ENCODE measurements around the gene LIPG.

LIPG gene

DNA sequence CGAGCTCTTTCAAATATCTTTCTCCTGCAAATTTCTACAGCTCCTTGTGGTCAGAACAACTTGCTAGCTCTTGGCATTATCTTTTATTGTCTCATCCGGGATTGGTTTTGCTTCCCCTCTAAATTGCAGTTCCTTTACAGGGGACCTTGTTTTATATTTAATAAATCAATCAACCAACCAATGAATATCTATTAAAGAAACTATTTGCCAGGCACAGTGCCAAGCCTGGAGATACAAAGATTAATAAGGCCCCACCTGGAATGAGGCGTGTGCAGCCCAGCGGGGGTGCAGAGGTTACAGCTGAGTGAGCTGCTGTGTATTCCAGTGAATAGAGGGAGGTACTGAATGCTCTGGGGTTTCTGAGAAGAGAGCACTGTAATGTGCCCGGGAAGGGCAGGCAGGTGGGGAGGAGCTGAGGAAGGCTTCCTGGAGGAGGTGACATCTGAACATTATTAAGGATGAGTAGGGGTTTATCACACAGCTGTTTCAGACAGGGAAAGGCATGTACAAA lies 51.8 kb downstream of the LIPG start:
- peak; percentile 24 for DNase-seq

DNA sequence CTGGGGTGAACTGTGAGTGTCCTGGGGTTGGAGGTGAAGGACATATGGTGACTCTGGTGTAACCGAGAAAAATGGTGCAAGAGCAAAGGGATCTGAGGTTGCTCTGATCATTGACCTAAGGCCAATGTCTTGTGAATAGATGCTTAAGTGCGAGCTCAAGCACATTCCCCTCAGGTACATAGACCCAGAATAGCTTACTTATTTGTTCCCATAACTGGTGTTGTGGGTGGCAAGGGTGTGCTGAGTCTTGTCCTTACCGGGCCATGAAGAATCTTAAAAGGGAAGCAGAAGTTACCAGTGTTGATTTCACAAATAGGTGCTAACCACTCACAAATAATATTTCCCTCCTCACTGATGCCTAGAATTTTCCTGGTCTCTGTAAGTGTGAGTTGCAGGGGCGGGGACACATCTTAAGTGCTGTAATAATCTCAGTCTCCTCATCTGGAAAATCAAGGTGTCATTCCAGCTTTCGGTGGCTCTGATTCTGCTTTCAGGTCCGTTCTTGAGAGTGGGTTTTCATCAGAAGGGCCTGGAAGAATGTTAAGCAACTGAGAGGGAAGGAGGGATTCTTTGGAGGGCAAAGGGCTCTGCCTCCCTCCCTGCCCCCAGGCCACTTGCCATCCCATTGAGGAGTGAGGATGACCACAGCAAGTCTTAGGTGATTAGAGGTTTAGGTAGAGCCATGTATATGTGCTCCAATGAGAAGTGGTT lies 54.9 kb downstream of the LIPG start:
- no peak for DNase-seq

DNA sequence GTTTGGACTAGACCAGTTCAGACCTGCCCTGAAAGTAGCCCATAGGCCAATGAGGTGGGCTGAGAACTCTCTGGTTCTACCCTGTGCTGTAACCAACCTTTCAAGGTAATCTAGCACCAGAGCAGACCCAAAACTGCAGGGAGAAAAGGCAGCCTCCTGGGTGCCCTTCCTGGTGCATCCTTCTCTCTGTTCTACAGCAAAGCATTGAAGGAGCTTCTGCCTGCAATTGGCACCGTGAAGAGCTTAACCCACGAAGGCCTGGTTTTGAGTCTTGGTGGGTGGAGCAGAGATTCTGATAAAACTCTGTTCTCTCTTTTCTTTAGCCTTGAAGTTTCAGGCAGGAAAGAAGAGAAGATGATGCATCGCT lies 55.5 kb downstream of the LIPG start:
- DNase-seq = no peak

DNA sequence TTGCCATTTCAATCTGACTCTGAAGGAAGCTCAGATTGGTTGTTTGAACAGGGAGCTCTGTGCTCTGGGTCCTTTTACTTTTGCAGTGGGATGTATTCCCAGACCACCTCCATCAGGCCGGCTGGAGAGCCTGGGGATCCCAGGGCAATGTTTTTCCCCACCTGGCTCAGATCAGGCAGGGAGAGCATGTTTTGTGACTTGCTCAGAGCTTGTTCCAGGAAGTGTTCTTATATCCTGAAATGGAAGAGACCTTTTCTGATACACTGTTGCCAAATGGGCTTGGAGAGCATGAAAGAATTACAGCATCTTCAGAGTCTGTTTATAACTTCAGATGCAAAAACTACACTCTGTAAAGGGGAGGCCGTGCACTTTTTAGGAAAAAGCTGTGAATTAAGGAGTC lies 56.0 kb downstream of the LIPG start:
- no peak for DNase-seq

DNA sequence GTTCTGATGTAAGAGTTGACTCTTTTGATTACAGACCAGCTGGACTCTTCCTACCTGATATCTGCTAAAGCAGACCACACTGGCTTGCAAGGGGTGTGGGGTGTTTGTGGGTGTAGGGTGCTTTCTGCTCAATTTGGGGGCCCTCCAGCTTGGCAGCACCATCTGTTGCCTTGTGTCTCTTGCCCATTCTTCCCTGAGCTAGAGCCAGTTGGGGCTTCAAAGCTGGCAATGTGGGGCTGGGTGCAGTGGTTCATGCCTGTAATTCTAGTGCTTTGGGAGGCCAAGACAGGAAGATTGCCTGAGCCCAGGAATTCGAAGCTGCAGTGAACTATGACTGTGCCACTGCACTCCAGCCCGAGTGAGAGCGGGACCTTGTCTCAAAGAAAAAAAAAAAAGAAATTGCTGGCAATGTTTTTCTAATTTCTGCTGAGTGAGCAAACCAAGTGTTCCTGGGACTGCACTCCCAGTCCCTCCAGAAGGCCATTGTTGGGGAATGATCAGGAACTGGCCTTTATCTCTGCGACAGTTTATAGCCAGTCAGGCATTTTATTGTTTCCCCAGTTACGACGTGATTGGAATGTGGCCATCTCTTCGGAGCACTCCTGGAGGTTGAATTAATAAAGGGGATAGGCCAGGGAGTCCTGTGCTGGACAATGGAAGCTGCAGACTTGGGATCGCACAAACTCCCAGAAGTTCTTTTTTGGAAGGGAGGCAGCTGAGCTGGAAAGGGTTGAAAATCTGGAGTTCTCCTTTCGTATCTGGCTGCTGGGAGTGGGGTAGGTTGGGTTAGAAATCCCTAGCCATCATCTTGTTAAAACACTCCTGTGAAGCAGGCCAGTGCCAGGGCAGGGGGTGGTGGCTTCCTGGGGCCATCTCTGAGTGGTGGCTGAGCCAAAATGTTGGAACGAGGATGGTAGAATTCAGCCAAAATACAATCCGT lies 57.2 kb downstream of the LIPG start:
- DNase-seq = no peak

DNA sequence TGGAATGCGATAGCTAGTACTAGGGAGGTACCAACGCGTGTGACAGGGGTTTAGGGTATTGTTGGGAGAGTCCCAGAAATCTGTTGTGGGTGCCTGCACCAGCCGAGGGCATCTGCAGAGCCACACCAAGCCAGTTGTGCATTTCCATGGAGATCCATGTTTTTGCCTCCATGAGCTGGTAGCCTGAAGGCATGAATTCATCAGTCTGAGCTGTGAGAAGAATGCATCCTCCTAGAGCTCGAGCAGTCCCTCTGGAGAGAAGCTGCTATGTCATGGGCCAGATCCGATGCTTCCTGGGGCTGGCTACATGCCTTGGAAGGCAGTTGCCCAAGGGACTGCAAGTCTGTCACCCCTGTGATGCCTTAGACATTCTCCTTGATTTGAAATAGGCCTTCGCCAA lies 57.9 kb downstream of the LIPG start:
- DNase-seq = no peak

DNA sequence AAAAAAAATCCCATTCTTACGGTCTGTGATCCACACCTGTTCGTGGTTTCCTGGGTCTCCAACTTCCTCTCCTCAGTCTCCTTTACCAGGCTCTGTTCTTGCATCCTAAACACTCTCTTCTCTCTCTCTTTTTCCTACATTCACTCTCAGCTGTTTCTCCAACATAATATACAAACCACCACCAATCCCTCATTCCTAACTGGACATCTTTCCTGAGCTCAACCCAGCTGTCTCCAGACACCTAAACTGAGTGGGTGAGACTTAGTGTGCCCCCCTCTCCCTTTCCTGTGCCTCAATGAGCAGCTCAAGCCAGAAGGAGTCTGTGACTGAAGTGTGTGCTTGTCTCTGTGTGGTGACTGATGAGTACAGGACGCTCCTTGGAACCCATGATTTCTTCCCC lies 59.4 kb downstream of the LIPG start:
- no peak for DNase-seq

DNA sequence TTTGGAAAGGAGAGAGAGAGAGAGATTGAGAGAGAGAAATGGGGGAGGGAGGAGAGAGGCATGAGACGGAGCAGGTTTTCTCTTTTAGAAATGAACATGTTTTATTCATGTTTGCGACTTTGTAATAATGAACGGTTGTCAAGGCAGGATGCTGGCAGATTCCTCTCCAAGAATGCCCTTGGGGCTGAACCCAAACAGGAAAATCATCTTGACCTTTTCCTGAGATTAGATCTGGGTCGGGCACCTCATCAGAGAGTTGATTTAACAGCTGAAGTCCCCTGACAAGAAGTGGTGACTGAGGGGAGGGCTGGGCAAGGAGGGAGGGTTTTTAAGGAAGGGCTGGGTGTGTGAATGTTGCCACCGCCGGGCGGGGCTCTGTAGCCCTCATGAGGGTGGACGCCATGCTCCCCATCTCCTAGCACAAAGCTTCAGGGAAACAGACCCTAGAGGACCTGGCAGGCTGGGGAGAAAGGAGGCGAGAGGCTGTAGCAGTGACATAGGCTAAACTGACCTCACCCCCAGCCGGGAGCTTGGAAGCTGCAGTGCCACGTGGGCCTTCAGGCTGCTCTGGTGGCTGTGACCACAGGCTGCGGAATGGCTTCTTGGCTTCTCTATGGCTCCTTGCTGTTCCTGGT lies 60.0 kb downstream of the LIPG start:
- DNase-seq = no peak

DNA sequence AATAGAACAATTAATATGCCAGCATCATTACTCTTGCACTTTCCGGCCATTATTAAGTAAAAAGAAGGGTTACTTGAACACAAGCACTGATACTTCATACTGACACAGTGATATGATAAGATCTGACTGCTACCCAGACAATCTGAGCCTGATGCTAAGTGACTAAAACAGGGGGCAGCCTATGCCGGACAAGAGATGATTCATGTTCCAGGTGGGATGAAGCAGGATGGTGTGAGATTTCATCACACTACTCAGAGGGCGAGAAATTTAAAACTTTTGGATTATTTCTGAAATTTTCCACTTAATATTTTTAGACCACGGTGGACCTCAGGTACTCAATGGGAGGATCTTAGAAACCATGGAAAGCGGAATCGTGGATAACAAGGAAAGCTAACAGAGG lies 61.7 kb downstream of the LIPG start:
- DNase-seq = no peak

DNA sequence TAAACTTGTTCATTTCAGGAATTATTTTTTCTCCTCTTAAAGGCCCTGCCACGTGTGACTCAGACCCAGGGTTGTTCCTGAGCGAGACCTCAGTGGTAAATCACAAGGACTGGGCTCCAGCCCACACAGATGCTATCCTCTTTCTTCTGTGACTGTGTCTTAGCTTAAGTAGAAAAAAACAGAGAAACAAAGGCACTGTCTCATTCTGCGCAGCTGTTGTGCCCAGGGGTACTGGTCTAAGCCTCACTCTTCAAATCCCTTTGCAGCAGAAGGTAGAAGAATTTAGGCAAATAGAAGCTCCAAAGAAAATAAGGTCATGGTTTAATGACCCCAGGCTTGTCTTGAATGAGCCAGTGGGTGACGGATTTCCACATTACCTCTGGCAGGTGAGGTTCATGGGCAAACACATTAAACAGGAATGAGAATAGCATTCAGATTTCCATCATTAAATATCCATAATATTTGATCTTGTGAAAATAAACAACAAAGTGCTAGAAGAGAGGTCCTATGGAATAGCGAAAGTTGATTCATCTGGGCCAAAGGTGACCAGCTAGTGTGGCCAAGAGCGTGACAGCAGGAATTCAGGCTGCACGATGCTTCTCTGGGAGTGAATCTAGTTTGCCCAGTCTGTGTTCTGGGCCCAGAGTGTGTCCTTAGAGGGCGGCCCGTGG lies 63.3 kb downstream of the LIPG start:
- no peak for DNase-seq

DNA sequence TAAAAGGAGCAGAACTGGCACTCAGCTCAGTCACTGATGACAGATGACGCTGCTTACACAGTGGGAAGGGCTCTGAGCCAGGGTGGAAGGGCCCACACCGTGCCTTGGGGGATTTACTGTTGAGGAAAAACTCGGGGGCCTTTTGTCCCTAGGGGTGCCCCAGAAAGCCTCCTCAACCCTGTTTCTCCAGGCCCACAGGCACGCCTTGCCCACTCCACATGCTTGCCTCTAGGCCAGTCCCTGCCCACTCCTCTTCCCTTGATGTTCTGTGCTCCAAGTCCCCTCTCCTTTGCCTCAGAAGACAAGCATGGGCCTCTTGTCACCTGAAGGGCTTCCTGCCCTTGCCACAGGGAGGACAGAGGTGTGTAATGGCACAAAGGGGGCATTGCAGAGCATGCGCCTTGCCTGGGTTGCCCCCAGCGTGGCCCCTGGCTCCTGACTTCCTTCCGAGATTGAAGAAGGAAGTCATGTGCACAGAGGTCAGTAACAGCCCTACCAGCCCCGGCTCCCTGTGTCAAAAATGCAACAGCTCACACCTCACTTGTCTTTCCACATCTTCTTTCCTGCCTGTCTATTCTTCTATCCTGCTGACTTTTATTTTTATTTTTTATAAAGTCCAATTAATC lies 65.1 kb downstream of the LIPG start:
- DNase-seq = no peak

DNA sequence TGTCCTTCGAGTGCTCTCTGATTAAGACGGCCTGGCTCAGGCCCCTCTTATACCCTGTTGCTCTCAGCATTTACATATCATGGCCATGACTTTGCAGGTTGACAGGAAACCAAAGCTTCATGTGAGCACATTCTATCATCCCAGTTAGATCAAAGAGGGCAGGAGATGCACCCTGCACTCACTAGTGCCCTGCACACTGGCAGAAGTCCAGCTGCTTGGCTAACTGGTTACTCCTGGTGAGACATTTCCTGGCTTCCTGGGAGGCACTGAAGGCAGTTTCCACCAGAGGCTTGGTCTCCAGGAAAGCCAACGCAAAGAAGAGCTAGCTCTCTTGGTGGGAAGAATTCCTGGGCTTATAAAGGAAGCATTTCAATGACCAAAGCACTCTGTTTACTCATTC lies 66.3 kb downstream of the LIPG start:
- no peak for DNase-seq

DNA sequence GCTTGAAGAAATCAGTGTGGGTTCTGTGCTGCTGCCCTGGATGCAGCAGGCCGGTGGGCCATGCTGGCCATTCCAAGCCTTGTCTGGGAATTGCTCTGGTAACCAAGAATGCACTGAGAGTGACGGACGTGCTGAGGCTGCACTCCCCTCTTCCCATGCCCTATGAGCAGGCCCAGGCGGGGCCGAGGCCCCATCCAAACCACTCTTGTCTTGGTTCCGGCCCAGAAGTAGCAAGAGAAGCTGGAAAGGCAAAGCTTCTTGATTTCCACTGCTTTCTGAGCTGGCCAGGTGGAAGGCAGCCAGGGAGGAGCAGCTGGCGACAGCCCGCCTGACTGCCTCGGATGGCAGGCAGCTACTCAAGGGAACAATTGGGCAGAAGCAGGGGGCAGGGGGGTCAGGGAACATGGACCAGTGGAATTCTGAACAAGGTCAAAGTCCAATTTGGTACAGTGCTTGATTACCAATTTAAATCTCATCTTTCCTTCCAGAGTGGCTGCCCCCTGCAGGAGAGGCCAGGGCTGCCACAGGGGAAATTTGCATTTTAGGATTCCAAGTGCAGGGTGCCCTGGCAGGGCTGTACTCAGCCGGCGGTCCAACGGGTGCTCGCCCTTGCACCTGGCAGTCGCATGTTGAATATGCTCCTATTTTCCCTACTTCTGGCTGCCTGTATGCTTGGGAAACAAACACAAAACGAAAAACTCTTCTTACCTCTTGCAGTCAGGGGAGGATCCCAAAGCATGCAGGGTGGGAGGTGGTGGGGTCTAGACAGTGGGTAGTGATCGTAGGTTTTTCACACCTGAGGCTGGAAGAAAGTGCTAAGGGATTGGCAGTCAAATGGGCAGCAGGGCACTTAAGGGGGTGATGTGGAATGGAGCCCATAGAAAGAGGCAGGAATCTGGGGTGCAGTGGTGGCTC lies 67.3 kb downstream of the LIPG start:
- no peak for DNase-seq

DNA sequence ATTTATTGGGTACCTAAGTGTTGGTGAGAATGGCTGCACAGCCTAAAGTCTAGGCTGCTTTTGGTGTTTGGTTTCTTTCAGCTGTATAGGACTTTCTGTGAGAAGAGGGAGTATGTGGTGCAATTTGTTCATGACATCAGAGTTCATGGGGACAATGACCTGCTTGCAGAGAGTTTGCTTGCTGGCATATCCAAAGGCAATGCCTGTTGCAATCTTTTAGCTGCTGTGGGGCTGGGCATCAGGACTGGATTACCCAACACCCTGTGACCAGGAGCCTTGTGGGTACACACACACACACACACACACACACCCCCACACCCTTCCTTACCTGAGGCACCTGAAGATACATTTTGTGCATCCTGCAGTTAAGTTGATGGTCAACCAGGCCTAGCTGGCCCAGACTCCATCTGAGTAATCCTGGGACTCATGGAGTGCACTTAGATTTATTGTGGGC lies 68.4 kb downstream of the LIPG start:
- no peak for DNase-seq

DNA sequence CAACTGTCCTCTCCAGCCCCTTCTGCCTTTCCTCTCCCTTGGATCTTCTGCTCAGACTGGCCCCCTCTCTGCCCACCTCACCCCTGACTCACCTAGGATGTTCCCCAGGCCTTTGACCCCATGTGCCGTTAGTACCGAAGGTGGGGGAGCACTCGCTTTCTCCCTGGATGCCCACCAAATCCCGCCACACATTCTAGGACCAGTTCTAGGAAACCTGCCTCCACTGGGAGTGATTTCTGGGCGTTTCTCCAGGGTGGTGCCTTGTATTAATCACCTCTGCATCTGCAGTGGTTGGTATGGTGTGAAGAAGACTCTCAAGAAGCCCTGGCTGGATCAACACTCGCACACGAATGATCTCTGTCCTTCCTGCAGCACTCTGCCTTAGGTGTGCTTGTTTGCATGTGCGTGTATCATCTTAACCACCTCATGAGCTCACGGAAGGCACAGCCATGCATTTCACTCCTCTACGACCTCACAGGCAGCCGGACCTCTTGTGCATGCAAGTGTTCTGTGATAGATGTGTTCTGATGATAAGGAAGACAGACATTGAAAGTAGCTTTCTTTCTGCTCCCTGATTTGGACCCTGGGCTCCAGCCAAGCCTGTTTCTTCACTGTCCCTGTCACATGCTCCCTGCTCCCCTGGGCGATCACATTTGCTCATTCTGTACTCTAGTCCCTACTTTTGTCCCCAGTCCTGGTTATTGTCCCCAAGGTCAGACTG lies 69.4 kb downstream of the LIPG start:
- no peak for DNase-seq

DNA sequence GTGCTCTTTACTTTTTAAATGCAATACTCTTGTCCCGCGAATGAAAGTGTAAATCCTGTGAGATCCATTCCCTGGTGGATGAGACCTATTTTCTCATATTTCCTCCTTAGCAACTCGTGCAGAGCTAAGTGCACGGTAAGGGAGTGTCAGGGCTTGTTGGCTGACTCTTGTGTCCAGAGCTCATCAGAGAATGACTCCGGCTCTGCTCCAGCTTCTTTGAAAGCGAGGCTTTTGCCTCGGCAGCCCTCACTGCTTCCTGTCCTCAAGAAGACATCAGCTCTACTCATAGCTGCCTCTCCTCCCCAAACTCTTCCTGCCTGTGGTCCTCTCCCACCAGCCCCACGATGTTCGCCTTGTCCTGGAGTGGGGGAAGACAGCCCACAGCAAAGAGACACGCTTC lies 70.7 kb downstream of the LIPG start:
- no peak for DNase-seq

DNA sequence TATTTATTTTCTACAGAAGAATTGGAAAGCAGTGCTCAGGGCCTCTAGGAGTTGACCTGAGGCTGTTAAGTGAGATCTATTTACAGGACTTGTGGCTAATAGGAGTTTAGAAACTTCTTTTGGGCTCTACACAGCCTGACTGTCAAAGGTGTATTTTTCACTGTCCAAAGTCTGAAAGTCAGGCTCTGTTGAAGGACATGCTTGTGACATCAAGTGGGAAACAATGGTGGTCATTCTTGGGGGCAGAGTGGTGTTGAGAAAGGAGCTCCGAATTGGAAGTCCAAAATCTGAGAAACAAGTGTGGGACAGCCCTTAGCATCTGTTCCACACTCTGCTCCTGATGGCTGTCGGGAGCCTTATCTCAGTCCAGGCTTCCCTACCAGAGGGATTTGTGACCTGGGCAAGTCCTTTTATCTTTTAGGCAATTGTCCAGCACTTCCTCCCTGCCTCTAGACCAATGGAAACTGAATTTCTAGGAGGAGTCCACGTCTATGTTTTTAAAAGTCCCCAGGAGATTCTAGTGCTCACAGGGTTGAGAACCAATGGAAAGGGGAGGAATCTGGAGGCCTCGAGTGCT lies 76.4 kb downstream of the LIPG start:
- DNase-seq = no peak

DNA sequence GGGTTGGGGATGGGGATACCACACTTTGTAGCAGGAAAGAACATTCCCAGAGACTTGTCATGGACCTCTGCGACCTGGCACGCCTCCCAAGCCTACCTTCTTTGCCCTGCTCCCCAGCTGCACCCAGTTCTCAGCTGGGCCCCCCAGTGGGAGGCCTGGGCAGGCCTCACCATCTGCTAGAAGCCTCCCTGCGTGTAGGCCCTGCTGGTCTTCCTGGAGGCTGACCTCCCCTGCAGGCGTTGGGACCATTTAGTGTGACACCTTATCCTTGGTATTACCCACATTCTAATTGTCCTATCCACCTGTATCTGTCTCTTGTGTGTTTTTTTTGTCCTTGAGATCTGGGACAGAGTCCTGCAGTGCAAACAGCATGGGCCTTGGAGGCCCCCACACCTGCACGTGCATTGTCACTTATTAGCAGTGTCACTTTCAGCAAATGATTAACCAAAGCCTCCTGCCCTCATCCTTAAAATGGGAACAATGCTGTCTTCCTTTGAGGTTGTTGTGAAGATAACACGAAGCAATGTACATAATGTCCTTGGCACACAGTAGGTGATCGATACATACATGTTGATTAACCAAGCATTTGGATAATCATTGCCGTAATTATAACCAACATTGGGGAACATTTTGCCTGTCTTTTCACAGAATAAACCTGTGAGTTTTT lies 77.2 kb downstream of the LIPG start:
- no peak for DNase-seq

DNA sequence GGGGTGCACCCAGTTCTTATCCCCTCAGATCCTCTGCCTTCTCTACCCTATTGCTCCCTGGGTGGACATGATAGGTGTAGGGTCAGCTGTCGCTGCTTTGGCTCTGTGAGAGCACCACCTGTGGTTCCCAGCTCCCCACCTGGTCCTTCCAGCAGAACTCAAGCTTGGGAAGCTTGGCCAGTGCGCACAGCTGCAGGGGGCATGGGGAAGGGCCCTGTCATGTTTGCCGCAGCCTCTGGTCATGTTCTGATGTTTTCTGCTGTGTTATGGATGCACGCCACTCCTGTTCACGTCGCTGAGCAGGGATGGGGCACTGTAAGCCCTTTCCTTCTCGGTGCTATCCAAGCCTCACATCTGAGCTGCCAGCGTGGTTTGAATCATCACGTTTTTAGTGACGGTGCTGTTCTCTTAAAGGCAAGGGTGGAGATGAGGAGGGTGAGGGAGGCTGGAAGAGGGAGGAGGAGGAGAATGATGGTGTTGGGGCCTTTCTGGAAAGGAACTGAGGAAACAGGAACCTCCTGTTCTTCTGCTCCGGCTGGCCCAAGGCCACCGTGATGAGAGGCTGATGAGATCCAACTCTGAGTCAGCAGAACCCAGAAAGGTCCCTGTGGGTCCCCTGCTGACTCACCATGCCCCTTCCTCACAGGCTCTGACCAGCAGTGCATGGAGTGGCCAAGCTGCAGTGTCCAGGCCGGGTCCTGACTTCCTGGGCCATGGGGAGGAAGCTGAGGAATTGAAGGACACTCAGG lies 78.0 kb downstream of the LIPG start:
- no peak for DNase-seq
